ENCODE measurements around the gene SYK. TPM values are rescaled to one million over a fixed set of nuclear protein-coding genes. Genes with fewer than 3 reads are reported as not detected.

Gene SYK
- total RNA-seq, 1 donor from 2014 or later: 7.4 TPM

DNA sequence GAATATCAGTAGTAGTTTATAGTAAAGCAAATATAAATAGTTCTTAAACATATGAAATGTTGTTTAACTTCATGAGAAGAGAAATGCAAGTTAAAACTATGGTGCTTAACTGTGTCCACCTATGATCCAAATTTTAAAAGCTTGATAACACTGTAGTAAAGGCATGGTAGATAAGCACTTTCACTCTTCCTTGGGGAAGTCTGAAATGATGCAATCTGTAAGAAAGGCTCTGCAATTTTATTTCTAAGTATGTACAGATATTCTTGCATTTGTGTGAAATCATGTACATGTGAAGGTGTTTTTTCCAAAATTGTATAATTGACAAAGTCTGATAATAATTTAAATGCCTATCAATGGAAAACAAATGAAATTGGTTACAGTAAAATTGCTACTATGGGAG is 66.9 kb downstream of the SYK start:
- Mint-ChIP-seq H3K4me1 (ENCODE audit: low read depth) (peaks cover 3% of the 10 kb centered on the region), H3K27me3 (no peaks in the 10 kb centered on the region), H3K27ac (no peak overlapping the region), H3K9me3 (ENCODE audit: low read depth) (no peaks in the 10 kb centered on the region), H3K4me3 (ENCODE audit: low read depth) (no peak overlapping the region), H3K36me3 (ENCODE audit: insufficient read depth) (no peaks in the 10 kb centered on the region)
- DNase-seq (ENCODE audit: low spot score, unreplicated experiment): no peak
- TF ChIP-seq CTCF (IDR thresholded peaks at IDR 0.05; ENCODE audit: unreplicated experiment): no peak

DNA sequence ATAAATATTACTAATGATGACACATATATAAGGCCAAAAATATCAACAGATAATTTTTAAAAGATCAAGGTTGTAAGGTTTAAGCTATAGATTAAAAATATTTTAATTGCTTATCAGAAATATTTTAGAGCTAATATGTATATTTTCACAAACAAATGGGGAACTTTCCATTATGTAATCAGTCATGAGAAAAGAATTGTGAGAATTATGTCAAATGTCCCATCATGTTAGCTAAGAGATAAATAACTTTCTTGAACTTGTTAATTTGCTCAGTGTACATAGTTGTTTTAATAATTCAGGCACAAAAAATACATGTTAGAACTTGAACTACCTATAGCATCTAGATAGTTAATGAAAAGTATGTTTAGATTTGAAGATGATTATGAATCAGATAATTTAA is 67.7 kb downstream of the SYK start:
- DNase-seq (ENCODE audit: low spot score, unreplicated experiment): no peak
- H3K4me1 Mint-ChIP-seq (ENCODE audit: low read depth): peaks cover 3% of the 10 kb centered on the region
- H3K36me3 Mint-ChIP-seq (ENCODE audit: insufficient read depth): no peaks in the 10 kb centered on the region
- no peak overlapping the region for H3K4me3 Mint-ChIP-seq (ENCODE audit: low read depth)
- H3K9me3 Mint-ChIP-seq (ENCODE audit: low read depth): no peaks in the 10 kb centered on the region
- no peaks in the 10 kb centered on the region for H3K27me3 Mint-ChIP-seq
- H3K27ac Mint-ChIP-seq: no peak overlapping the region
- TF ChIP-seq CTCF (IDR thresholded peaks at IDR 0.05; ENCODE audit: unreplicated experiment): no peak

DNA sequence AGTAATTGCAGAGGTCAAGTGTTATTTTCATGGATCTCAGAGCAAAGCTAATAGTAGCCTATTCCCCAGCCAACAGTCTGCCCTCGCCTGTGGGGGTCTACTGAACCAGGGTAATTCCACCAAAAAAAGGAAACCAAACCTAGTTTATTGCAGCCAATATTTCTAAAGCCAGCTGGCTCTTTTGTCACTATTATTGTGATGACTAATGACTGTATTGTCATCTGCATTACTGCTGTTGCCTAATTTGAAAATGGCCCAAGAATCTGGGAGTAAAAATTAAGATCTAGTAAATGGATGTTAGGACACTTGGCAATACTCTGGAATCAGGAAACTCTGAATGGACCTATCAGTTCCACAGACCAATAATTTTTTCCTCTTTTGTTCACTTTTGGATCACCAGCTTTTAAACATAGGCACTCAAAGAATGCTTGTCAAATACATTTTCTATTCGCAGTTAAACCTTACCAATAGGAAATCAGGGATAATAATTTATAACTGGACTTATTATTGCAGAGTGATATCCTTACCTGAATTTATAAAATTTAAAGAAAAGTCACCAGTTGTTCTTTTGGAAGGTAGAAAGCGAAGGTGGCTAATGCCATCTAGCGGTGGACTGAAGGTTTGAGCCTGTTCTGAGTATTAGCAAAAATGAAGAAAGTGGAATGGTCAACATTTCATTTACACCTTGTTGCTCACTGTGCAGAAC is 69.2 kb downstream of the SYK start:
- DNase-seq (ENCODE audit: low spot score, unreplicated experiment): no peak
- H3K27me3 Mint-ChIP-seq: no peaks in the 10 kb centered on the region
- H3K4me1 Mint-ChIP-seq (ENCODE audit: low read depth): peaks cover 3% of the 10 kb centered on the region
- no peak overlapping the region for H3K4me3 Mint-ChIP-seq (ENCODE audit: low read depth)
- peak; percentile 91 for TF ChIP-seq CTCF (IDR thresholded peaks at IDR 0.05; ENCODE audit: unreplicated experiment)
- H3K27ac Mint-ChIP-seq: no peak overlapping the region
- H3K9me3 Mint-ChIP-seq (ENCODE audit: low read depth): no peaks in the 10 kb centered on the region
- H3K36me3 Mint-ChIP-seq (ENCODE audit: insufficient read depth): no peaks in the 10 kb centered on the region

GRCh38 chr9:90871327-90871935 is 69.8 kb downstream of the SYK start:
- Mint-ChIP-seq H3K36me3 (ENCODE audit: insufficient read depth) (no peaks in the 10 kb centered on the region), H3K4me1 (ENCODE audit: low read depth) (peaks cover 3% of the 10 kb centered on the region), H3K9me3 (ENCODE audit: low read depth) (no peaks in the 10 kb centered on the region), H3K4me3 (ENCODE audit: low read depth) (no peak overlapping the region), H3K27me3 (no peaks in the 10 kb centered on the region), H3K27ac (no peak overlapping the region)
- DNase-seq (ENCODE audit: low spot score, unreplicated experiment): no peak
- peak; percentile 11 for TF ChIP-seq CTCF (IDR thresholded peaks at IDR 0.05; ENCODE audit: unreplicated experiment)

DNA sequence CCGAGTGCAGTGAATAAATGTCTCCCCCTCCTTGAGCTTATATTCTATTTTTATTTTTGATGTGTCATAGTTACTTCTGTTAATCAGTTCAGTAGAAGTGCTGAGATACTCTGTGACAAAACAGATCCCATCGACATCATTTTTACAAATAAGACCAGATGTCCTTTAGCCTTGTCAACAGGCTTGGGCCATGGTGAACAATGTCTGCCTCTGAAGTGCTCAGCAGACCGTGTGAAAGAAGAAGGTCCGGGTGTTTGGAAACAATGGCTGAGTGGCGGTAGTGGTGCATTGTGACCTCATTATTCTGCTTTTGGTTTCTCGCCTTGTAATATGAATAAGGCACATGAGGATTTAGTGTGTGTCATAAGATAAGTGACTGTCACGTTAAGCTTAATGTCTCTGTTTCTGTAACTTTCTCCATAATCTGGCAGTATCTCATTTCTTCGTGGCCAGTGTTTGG is 71.2 kb downstream of the SYK start:
- DNase-seq (ENCODE audit: low spot score, unreplicated experiment): no peak
- H3K4me1 Mint-ChIP-seq (ENCODE audit: low read depth): peaks cover 3% of the 10 kb centered on the region
- H3K9me3 Mint-ChIP-seq (ENCODE audit: low read depth): no peaks in the 10 kb centered on the region
- H3K4me3 Mint-ChIP-seq (ENCODE audit: low read depth): no peak overlapping the region
- no peaks in the 10 kb centered on the region for H3K36me3 Mint-ChIP-seq (ENCODE audit: insufficient read depth)
- TF ChIP-seq CTCF (IDR thresholded peaks at IDR 0.05; ENCODE audit: unreplicated experiment): no peak
- H3K27me3 Mint-ChIP-seq: no peaks in the 10 kb centered on the region
- peak overlapping the region; percentile 65 for H3K27ac Mint-ChIP-seq

Measured in progenitor cell of endocrine pancreas (in vitro differentiated cells).